Right kidney (tissue), 9 donors: ENCODE measurements around the gene CACTIN.
"Not testable (repeated sequence)": the region's sequence is repeated elsewhere in the genome, so short reads cannot be mapped to it uniquely, and the experiment has no call there.

ENCODE experiments used
- DNase-seq: peaks from one replicate; pipeline ENCODE4 v3.0.0-alpha.2; 2016
- long read RNA-seq, 8 donors: transcript quantifications; one replicate each; lab custom pipeline, GENCODE V29; 2026

The CACTIN gene
- long read RNA-seq, donor 1, partial matches to known transcripts = 0 of 3 reads
- long read RNA-seq, donor 1, other reads (novel, unspliced or antisense) = 0 of 3 reads
- long read RNA-seq, donor 2, partial matches to known transcripts = 0 of 3 reads
- long read RNA-seq, donor 2, other reads (novel, unspliced or antisense) = 0 of 3 reads
- long read RNA-seq, donor 3, partial matches to known transcripts = 7 of 10 reads
- long read RNA-seq, donor 3, other reads (novel, unspliced or antisense) = 0 of 10 reads
- long read RNA-seq, donor 4, partial matches to known transcripts = 0 of 6 reads
- long read RNA-seq, donor 4, other reads (novel, unspliced or antisense) = 0 of 6 reads
- long read RNA-seq, donor 5, partial matches to known transcripts = 0 of 6 reads
- long read RNA-seq, donor 5, other reads (novel, unspliced or antisense) = 0 of 6 reads
- long read RNA-seq, donor 6, partial matches to known transcripts = 0 of 8 reads
- long read RNA-seq, donor 6, other reads (novel, unspliced or antisense) = 0 of 8 reads
- long read RNA-seq, donor 7 = 0 reads
- long read RNA-seq, donor 8, partial matches to known transcripts = 0 of 4 reads
- long read RNA-seq, donor 8, other reads (novel, unspliced or antisense) = 0 of 4 reads

DNA sequence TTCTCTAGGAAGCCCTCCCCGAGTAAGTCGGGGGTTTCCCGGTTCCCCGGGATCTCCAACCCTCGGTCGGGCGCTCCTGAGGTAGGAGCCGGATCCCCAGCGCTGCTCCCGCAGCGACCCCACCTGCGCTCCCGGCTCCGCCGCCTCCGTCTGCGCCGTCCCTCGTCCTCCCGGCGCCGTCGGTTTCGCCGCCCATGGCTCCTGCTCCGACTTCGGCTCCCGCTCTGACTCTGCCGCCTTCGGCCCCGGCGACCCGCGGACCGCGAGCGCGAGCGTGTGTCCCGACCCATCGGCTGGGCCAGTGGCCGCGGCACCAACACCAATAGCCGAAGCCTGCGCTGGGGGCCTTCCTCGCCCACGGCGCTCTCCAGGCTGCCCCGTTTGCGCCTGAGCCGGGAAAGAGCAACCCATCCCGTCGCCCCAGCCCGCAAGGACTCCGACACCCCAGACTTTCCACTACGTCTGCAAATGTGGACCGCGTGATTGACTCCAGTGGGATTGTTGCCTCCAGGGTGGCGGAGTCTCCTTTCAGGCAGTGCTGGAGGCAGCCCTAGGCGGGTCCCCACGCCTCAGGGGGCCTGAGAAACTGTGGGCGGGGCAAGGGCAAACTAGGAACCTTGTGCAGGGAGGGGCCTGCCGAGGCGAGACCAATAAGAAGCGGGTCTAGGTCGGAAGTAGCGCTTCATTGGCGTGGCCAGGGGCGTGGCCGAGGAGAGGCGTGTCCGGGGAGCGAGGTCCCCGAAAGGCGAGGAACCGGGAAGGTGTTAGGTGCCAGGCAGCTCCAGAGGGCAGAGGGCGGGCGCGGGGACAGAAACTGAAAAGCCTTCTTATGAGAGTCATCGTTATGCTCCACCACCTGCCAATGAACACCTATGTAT, at the start of gene CACTIN:
CACTIN (minus strand) TSS at position 318 of the 878 bp plus-strand sequence; CDS start at position 290, 28 bp downstream.
- peak; percentile 100 for DNase-seq

GRCh38 chr19:3674784-3675543, 48.4 kb upstream of the CACTIN start:
- DNase-seq = no peak

DNA sequence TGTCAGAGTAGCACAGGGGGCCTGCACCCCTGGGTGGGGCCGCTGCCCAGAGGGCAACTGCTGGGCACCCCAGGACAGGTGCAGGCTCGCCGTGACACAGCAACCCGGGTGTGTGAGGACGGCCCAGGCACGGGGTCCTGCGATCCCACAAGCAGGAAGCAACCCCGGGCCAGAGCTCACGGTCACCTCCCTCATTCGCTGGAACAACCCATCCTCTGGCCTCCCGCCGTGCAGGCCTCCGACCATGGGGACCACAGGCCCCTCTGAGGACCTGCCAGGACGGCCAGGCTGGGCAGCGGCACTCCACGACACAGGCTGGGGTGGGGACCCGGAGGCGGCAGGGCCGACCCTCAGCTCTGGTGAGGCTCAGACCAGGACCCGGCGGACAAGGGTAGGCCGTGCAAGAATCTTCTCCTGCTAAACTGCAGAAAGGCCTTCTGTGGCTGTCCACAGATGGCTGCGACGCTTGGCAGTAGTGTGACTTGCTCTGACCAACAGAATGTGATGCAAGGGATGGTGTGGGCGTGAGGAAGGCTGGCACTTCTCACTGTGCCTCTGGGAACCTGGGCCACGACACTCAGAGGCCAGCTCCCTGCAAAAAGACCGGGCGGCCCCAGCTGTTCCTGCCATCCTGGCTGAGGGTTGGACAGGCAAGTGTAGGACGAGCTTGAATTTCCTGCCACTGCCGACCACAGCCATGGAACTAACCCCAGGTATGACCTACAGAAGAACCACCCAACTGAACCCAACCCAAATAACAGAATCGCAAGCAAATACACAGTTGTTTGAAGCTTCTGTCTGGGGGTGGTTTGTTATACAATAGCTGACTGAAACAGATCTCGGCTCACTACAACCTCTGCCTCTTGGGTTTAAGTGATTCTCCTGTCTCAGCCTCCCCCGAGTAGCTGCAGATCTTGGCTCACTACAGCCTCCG, 47.2 kb upstream of the CACTIN start:
- no peak for DNase-seq

DNA sequence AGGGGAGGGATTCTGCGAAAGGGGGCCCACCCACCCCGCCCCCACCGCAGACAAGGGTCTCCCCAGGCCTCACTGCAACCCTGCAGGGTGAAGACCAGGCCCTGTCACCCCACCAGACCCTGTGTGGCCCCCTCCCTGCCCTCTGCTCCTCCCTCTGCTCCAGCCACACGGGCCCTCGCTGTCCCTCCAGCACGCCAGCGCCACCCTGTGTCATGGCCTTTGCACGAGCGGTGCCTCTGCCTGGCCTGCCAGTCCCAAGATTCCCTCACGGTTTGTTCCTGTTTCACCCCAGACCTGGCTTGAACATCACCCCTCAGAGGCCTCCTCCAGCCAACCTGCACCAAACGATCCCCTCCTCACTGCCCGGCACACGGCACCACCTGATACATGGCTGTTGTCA, 46.4 kb upstream of the CACTIN start:
- DNase-seq = no peak

GRCh38 chr19:3672575-3672948, 46.0 kb upstream of the CACTIN start:
- DNase-seq = no peak

DNA sequence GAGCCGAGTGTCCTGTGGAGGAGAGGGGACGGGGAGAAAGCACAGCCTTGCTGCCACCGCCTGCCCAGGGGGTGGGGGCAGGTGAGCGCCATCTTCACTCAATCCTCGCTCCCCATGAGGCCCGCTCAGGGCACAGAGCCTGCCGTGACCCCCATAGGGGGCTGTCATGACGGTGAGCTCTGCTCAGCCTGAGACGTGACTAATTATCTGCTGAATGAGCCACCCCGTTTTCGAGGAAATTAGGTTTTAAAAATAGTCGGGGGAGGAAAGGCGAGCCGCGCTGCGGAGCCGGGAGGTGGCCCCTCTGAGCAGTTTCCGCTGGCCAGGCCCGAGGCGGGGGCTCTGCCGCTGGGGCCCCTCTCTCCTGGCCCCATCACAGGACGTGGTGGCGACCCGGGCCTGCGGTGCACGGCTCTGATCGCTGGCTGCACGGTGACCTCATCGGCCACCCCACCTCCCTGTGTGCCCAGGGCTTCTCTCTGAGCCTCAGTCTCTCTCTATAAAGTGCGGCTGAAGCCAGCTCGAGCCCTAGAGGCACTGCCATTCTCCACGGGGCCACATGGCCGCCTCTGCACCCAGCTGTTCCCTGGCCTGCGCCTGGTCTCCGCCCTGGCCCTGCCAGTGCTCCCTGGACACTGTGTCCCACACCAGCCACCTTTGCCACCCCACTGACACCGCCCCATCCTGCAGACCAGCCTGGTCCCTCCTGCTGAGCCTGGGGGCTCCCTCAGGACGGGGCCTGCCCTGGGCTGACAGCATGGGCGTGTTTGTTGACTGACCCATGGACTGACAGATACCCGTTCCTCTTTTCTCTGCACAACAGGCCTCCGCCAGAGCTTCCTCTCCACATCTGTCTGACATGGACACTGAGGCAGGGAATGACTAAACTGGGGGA, 45.3 kb upstream of the CACTIN start:
- peak; percentile 58 for DNase-seq

GRCh38 chr19:3670796-3671679, 44.4 kb upstream of the CACTIN start:
- peak; percentile 44 for DNase-seq

GRCh38 chr19:3669947-3670795, 43.6 kb upstream of the CACTIN start:
- peak; percentile 35 for DNase-seq

DNA sequence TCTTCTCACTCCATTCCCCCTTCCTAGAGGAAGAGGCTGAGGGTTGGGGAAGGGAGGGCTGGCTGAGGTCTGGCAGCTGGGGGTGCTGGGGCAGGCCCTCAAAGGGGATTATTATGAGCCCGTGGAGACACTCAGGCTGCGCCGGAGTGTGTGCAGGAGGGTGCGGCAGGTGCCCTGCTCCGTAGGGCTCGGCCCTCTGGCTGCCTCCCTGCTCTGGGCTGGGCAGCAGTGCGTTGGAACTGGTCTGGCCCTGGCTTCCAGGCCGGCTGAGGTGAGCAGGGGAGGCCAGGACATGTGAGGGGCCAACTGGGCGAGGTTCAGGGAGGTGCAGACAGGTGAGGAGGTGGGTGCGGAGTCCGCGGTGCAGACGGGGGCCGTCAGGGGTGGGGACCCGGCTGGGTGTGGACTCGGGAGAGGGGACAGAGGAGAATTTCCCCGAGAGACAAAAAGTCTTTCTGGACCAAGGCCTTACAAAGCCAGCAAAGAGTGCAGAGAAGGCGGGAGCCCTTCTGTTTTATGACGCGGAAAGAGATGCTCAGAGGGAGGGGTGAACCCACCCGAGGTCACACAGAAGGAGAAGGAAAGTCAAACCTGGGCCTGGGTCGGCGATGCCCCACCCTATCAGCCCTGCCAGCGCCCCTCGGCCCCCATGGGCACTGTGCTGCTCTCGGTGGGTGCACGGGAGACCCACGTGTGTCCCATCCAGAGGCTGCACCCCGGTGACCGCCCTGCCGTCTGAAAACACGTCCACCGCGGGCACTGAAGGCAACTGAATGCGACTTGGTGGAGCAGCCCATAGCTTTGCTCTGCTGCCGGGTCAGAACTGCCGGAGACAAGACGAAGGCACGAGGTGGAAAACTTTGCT, 42.7 kb upstream of the CACTIN start:
- DNase-seq = peak; percentile 51

DNA sequence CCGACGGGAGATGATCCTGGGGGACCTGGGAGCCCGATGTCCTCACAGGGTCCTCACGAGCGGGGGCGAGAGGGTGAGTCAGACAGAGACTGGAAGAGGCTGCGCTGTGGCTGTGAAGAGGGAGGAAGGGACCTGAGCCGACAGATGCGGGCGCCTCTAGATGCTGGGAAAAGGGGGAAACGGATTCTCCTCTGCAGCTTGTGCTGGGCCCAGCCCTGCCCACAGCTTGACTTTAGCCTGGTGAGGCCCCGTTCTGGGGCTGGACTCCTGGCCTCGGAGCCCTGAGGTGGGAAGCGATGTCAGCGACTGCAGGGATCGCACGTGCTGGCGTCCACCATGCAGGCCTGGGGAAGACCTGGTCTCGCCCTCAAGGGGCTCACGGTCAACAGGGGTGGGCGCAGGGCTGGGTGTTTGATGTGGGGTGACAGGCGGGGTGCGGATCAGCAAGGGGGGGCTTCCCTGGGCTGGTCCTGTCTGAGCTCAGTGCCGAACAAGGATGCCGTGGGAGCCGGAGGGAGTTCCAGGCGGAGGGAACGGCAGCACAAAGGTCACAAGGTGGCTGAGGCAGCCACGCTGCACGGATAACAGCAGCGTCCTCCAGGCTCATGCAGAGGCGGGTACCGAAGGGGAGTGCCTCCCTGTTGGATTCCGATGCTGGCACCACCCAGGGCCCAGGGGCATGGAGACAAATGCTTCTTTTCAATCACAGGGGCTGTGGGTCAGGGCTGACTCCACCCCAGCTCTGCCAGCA, 41.9 kb upstream of the CACTIN start:
- peak; percentile 33 for DNase-seq

DNA sequence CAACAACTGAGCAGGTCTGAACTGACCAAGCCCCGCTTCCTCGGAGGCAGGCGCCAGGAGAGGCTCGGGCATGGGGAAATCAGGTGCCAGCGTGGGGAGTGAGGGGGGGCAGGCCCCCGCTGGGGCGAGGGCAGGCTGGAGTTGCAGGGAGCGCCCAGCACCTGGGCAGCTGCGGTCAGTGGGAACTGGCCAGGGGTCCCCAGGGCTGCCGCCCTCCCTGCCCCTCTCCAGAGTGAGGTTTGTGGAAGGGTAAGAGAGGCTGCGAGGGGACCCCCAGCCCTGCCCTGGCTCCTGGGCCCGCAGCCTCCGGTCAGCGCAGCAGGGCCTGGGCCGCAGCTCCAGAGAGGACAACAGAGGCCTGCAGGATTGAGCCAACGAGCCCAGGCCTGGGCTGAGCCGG, 41.2 kb upstream of the CACTIN start:
- no peak for DNase-seq

DNA sequence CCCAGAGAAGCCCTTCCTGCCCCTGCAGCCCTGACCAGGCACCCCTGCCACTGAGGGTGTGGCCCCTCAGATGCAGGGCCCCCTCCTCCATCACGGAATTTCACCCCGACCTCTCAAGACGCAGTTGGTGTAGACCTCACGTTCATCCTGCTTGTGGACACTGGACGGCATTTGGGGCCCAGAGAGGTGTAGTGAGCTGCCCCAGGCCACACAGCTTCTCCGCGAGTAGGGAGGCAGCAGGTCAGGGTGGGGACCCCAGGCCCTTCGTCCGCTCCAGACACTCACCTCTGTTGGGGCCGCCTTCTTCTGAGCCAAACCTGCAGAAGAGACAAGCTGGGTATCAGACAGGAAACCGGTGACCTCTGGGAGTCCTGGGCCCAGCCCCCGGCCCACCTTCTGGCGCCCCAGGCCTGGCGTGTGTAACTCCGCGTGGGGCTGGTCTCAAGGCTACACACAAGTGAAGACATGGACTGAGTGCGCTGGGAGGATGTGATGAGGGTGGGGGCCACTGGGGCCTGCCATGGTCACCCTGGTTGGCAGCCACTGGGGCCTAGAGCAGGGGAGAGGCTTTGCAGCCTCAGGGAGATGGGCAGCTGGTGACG, 40.5 kb upstream of the CACTIN start:
- DNase-seq = no peak

- DNase-seq = not testable (repeated sequence)
Observed at GRCh38 chr19:3666545-3666856, 39.9 kb upstream of the CACTIN start.

GRCh38 chr19:3665681-3666544, 39.3 kb upstream of the CACTIN start:
- DNase-seq = peak; percentile 57
